Amniotic epithelial cell (primary cell): Measurements from ENCODE around the gene PRICKLE2.

Experiments used
- DNase-seq: peaks from one replicate; pipeline ENCODE4 v3.0.0-alpha.2; 2010; ENCODE audit warnings: low read depth

PRICKLE2 gene

GRCh38 chr3:64187065-64187959 lies 38.0 kb downstream of the PRICKLE2 start:
- DNase-seq: peak; percentile 99

DNA sequence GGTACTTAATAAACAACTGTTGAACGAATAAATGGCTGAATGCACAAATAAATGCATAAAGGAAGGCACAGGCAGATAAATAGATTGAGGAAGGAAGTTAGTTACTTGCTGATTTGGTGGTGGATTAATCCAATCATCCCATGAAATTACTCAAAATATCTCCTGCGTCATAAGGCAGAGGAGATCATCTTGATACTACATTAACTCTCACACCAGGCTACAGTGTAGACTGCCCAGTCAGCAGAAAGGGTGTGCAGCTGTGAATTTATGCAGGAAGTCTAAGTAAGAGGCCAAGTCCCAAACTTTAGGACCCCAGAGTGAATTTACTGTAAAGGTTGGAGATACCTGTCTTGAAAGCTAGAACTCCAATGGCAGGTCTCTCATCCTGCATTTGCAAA lies 38.6 kb downstream of the PRICKLE2 start:
- no peak for DNase-seq

DNA sequence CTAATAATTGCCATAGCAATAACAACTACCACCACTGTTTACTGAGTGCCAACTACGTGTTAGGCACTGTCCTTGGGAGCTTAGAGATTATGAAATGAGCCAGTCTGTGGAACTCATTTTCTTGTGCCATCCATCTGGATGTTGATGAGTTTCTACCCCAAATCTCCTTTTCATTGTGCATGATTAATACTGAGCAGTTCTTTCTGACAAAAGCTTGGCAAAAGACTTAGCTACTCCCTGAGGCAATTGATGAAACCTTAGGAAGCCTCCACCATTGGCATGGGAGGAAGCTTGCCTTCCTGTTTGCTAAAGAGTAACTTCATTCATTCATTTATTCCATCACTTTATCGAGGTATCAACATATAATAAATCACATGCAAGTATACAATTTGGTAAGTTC lies 39.8 kb downstream of the PRICKLE2 start:
- DNase-seq: peak; percentile 45

GRCh38 chr3:64184621-64185020 lies 40.6 kb downstream of the PRICKLE2 start:
- peak; percentile 92 for DNase-seq

GRCh38 chr3:64179860-64180259 lies 45.4 kb downstream of the PRICKLE2 start:
- DNase-seq: peak; percentile 57

DNA sequence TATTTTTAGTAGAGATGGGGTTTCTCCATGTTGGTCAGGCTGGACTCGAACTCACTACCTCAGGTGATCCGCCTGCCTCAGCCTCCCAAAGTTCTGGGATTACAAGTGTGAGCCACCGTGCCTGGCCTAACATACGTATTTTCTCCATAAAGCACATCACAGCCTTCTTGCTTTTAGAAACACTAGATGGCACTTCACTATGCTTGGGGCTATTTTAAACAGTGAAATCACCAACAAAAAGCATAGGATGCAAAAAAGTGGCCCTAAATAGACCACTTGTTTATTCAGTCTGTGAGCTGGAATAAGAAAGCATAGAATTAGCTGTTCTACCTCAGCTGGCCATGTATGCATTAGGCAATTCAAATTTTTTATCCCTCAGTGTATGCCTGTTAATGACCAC lies 46.0 kb downstream of the PRICKLE2 start:
- no peak for DNase-seq

DNA sequence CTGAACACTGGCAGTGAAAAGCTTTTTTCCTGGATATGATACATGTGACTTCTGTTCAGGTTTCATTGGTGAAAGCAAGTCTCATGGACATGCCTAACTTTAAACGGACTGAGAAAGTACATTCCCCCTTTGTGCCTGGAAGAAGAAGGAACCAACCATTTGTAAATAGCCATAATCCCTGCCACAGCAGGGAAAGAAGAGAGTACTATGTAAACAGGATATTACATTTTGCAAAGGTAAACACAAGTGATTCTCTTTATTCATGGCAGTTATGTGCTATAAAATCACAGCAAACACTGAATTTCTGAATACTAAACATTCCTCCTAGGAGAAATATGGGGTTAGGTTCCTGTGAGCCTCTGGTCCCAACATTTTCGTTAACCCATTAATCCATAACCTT lies 46.8 kb downstream of the PRICKLE2 start:
- no peak for DNase-seq

DNA sequence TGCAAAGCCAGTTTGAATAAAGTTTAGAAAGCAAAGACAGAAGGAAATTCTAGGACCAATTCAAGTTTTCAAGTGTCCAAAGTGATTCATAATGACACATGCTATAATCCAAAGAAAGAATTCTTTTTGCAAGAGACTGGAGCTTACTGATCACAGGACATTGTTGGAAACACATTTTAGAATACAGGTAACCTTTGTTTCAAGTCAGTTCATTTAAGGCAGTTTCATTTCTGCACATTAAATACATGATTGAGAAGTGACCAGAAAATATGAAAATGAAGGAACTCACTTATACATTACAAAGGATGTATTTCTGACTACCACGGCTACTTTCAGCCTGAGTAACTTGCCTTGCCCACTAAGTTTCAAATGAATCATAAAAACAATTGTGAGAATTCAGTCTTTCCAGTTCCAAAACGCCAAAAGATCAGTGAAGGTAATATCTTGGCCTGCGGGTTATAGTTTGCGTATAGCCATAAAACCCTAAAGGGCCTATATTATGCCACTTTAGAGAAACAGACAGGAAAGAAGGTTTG lies 48.7 kb downstream of the PRICKLE2 start:
- peak; percentile 24 for DNase-seq

GRCh38 chr3:64174328-64174727 lies 50.9 kb downstream of the PRICKLE2 start:
- DNase-seq: no peak

DNA sequence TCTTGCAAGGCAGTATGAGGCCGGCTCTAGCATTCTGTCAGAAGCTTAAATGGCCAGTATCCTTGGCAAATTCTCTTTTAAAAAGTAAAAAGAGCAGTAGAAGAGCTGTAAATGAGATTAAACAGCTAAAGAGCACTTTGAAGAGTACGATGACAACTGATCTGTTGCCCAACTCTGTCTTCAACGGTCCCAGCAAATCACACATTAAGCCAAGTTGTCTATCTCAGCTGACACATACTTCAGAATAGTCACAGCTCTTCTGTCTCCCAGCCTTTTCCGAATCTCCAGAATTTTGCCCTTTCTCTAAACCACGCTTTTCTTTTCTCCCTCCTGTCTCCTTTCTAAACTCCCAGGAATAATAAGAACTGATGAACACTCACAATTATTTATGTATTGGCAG lies 51.7 kb downstream of the PRICKLE2 start:
- DNase-seq: no peak

GRCh38 chr3:64170270-64170669 lies 55.0 kb downstream of the PRICKLE2 start:
- no peak for DNase-seq

GRCh38 chr3:64167868-64168267 lies 57.4 kb downstream of the PRICKLE2 start:
- no peak for DNase-seq

DNA sequence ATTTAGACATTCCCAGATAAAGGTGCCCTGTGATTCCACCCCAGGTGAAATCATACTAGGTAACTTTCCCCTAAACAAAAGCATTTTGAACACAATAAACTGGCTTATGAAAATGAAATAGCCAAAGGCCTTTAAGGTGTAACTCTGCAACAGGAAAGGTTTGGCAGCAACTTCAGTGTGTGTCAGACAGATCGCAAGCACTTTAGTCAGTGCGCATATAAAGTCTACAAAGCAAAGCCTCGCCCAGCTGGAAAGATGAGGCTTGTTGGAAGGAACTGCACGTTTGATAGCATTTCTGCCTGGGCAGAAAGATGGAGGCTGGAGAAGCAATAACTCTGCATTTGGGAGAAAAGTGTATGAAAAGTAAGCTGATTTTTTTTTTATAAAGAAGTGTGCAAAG lies 57.9 kb downstream of the PRICKLE2 start:
- DNase-seq: no peak

GRCh38 chr3:64166584-64167162 lies 58.6 kb downstream of the PRICKLE2 start:
- no peak for DNase-seq

GRCh38 chr3:64164349-64164748 lies 60.9 kb downstream of the PRICKLE2 start:
- no peak for DNase-seq

DNA sequence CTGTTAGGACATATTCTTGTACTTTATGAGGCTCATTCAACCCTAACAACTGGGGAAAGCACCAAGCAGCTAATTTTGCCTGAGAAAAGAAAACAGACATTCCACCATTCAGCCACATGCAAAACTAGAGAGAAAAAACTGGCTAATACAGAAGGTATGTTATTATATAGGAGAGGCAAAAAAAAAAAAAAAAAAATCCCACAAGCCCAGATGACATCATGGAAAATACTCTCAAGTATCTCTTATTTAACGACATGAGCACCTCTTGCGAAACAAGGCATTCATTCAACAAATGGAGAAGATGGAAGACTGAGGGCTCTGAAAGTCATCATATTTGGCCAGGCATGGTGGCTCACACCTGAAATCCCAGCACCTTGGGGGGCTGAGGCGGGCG lies 61.5 kb downstream of the PRICKLE2 start:
- DNase-seq: peak; percentile 91

- no peak for DNase-seq
Observed at GRCh38 chr3:64163019-64163754, 62.1 kb downstream of the PRICKLE2 start.

DNA sequence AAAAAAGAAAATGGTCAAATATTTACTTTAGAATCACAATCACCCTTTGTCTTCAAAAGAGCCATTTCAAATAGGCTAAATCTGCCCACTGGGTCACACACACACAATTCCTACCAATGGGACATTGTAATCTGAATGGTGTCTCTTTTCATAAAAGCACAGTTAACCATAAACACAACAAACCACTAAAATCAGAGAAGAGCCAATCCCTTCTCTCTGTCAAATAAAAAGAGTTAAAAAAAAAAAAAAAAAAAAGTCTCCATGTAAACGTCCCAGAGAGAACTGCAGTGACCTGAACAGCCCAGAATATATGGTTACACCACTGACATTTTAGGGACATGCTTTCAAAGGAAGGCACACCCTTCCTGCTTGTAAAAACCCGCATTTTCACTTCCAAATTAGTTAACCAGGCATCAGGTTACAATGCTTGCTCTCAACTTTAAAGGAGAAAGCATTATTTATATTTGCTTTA lies 63.7 kb downstream of the PRICKLE2 start:
- DNase-seq: no peak

DNA sequence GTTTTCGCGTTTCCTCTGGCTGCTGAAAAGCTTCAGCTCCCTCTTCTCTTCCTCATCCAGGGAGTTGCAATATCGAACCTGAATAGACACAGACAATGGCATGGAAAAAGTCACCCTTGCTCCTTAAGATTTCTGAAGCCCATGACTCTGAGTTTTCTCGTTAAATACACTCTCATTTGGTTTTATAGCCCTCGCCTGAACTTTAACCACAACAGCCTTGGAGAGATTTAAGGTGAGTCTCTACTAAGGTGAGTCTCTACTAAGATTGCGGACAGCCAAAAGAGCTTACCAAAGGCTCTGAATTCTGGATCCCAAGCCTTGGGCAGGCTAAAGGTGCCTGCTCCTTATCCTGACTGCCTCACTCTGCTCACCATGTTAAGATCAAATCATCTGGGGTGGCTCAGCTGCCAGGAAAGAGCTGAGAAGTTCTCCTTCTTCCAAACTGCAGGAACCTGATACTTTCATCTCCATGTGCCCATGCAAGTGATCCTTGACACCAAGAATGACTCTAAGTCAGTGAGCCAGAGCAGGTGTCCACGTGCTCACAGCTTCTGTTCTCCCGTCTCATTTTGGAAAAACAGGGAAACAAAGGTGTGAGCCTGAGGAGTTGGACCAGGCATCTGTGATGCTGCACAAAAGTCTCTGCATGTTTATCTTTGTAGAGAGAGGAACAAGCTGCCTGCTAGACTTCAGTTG lies 65.1 kb downstream of the PRICKLE2 start:
- no peak for DNase-seq

- DNase-seq: peak; percentile 53
Observed at GRCh38 chr3:64158334-64158733, 66.9 kb downstream of the PRICKLE2 start.

DNA sequence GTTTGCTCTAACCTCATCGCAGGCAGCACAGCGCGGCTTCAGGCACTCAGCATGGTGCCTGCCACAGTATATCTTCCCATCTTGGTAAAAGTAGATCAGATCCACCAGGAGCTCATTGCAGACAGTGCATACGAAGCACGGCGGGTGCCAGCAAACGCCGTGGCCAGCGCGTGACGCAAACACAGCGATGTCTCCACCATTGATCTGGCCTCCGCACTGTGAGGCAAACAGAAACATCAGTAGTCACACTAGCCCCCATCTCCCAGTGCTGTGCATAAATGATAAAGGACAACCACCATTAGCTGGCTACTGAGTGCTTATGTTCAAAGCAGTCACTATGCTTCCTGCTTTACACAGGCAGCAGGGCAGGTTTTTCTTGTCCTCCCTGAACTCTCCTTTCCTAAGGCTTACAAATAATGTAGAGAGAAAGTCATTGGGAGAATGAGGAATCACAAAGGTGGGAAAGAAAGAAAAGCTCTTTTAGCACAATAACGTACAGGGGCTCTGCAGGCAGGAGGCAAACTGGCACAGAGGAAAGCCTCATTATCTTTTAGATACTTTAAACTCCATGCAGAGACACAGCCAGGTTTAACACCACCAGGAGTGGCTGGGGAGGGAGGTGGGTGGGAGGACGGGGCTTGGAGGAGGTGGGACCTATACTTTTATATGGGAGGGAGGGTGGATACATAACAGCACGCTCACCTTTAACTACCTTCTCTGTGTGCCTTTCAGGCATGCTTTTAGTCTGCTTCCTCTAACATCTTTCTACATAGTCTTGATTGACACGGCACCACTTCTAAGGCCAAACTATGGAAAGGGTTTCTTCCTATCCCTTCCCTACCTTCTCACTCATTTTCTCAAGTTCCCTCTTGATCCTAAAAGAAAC lies 67.9 kb downstream of the PRICKLE2 start:
- DNase-seq: no peak
